HepG2 (cell line): ENCODE results near the gene MEF2A. TPM values are rescaled to one million over a fixed set of nuclear protein-coding genes. Genes with fewer than 3 reads are reported as not detected.

Source experiments
- EHMT2 ChIP-seq: fragments of 200-600 bp; sonication (generic); IDR thresholded peaks from 2 replicates; pipeline ENCODE4 v1.7.0; 2017; ENCODE audit warnings: antibody characterized with exemption, low read depth, low read length, borderline replicate concordance
- HDAC1 ChIP-seq: sonication (generic); formaldehyde crosslinking; IDR thresholded peaks from 2 replicates; pipeline ENCODE4 v1.5.1; 2020; ENCODE audit warnings: mild to moderate bottlenecking, missing genetic modification reagents
- HNRNPK ChIP-seq: fragments of 200-400 bp; formaldehyde crosslinking; IDR thresholded peaks from 2 replicates; pipeline ENCODE4 v1.6.1; 2018; ENCODE audit warnings: low read length, low read depth, moderate library complexity, mild to moderate bottlenecking; ENCODE audit not compliant: poor library complexity, severe bottlenecking
- MEF2D ChIP-seq: sonication (generic); formaldehyde crosslinking; IDR thresholded peaks from 2 replicates; pipeline ENCODE4 v1.5.1; 2020; ENCODE audit warnings: mild to moderate bottlenecking, missing genetic modification reagents
- RAD21 ChIP-seq: fragments of 450-650 bp; formaldehyde crosslinking; IDR thresholded peaks from 2 replicates; pipeline ENCODE4 v1.5.0; 2020; ENCODE audit warnings: mild to moderate bottlenecking
- SMYD3 ChIP-seq: sonication (generic); formaldehyde crosslinking; IDR thresholded peaks from 2 replicates; pipeline ENCODE4 v1.8.1; 2023; ENCODE audit warnings: mild to moderate bottlenecking, missing genetic modification reagents
- ZNF138 ChIP-seq: sonication (generic); formaldehyde crosslinking; IDR thresholded peaks from 2 replicates; pipeline ENCODE4 v1.5.0; 2020; ENCODE audit warnings: mild to moderate bottlenecking, low read depth, missing genetic modification reagents
- ZNF160 ChIP-seq: sonication (generic); formaldehyde crosslinking; IDR thresholded peaks from 2 replicates; pipeline ENCODE4 v1.8.0; 2022; ENCODE audit warnings: mild to moderate bottlenecking, inconsistent platforms, missing genetic modification reagents
- ZNF660 ChIP-seq: sonication (generic); formaldehyde crosslinking; IDR thresholded peaks from 2 replicates; pipeline ENCODE4 v1.5.1; 2020; ENCODE audit warnings: mild to moderate bottlenecking, low read depth, missing genetic modification reagents, borderline replicate concordance
- polyA plus RNA-seq, 8 experiments: library from polyadenylated mRNA; depleted of rRNA in 3 of 8; stranded (reverse) in 7 of 8; unstranded in 1 of 8; fragments of >200 nt; fragmentation: Illumina TruSeq in 4 of 8; extraction: Trizol in 4 of 8; gene quantifications; 2 replicates each; pipeline versions ENCODE4 v1.2.1 to v1.2.3, GENCODE V29; 2011 to 2016; ENCODE audit warnings: low read depth in 4 of 8, missing spikeins in 1 of 8, mixed read lengths in 1 of 8; ENCODE audit not compliant: insufficient read depth in 1 of 8
- total RNA-seq, 5 experiments: library from RNA; depleted of rRNA; stranded (reverse); fragments of >200 nt; fragmentation: Illumina TruSeq; extraction: Trizol; gene quantifications; 2 replicates each; pipeline ENCODE4 v1.2.3, GENCODE V29; 2016; ENCODE audit warnings: low read depth in 1 of 5
- TF ChIP-seq, protein P1 (sequence below): sonication (generic); formaldehyde crosslinking; IDR thresholded peaks from 2 replicates; pipeline ENCODE4 v1.5.0; 2020; ENCODE audit warnings: missing genetic modification reagents
- TF ChIP-seq, protein P2 (sequence below): sonication (generic); formaldehyde crosslinking; IDR thresholded peaks from 2 replicates; pipeline ENCODE4 v1.9.0; 2022; ENCODE audit warnings: low read depth, missing genetic modification reagents
- TF ChIP-seq, protein P3 (sequence below): sonication (generic); formaldehyde crosslinking; IDR thresholded peaks from 2 replicates; pipeline ENCODE4 v1.4.0; 2020; ENCODE audit warnings: low read depth, mild to moderate bottlenecking, missing genetic modification reagents
- TF ChIP-seq, protein P4 (sequence below): sonication (generic); formaldehyde crosslinking; IDR thresholded peaks from 2 replicates; pipeline ENCODE4 v1.4.0; 2020; ENCODE audit warnings: missing genetic modification reagents, borderline replicate concordance
- TF ChIP-seq, protein P5 (sequence below): sonication (generic); formaldehyde crosslinking; IDR thresholded peaks from 2 replicates; pipeline ENCODE4 v1.4.0; 2020; ENCODE audit warnings: mild to moderate bottlenecking, missing genetic modification reagents
- TF ChIP-seq, protein P6 (sequence below): sonication (generic); formaldehyde crosslinking; IDR thresholded peaks from 2 replicates; pipeline ENCODE4 v1.5.1; 2020; ENCODE audit warnings: missing genetic modification reagents, mild to moderate bottlenecking, borderline replicate concordance
- TF ChIP-seq, protein P7 (sequence below): sonication (generic); formaldehyde crosslinking; IDR thresholded peaks from 2 replicates; pipeline ENCODE4 v1.8.1; 2023; ENCODE audit warnings: mild to moderate bottlenecking, inconsistent platforms, moderate library complexity, missing genetic modification reagents, borderline replicate concordance

MEF2A gene
- total and polyA plus RNA-seq, 2 of the 13 experiments (the other 11 are each of a cell fraction or from before 2014, with no cell fraction given): 15.2 to 24.4 TPM

DNA sequence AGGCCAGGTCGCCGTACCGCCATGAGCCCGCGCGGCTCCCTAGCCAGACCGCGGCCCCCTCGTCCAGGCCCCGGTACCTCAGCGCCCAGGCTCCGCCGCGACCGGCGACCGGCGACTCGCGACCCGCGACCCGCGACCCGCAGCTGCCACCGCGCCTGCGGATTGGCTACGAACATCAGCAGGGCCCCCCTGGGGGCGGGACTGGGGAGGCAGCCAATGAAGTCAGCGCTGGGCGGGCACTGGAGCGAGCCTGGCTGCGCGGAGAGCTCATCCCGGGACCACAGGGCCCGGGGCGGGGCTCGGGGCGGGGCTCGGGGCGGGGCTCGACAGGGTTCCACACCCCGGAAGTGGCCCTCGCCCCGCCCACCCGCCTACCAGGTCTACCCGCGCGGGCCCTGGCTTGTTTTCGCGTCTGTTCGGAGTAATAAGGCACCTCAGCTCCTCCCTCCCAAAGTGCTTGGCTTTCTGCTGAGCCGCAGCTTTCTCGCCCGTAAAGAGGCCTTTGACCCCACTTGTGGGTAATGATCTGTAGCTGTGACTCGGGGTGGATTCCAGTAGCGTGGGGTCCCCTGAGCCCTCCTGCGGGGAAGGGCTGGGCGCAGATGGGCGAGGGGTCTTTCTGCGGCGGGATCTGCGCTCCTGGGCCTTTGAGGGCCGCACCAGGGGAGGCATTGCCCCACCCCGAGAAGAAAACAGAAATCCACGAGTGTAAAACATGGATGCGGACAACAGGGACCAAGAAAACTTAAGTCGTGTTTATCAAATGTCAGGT is 167.7 kb downstream of the MEF2A start, which contains the start of gene LYSMD4 (continued):
- TF ChIP-seq, protein P1, sequence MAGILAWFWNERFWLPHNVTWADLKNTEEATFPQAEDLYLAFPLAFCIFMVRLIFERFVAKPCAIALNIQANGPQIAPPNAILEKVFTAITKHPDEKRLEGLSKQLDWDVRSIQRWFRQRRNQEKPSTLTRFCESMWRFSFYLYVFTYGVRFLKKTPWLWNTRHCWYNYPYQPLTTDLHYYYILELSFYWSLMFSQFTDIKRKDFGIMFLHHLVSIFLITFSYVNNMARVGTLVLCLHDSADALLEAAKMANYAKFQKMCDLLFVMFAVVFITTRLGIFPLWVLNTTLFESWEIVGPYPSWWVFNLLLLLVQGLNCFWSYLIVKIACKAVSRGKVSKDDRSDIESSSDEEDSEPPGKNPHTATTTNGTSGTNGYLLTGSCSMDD (CRISPR knock-in tag): no peak
- TF ChIP-seq, protein P2, sequence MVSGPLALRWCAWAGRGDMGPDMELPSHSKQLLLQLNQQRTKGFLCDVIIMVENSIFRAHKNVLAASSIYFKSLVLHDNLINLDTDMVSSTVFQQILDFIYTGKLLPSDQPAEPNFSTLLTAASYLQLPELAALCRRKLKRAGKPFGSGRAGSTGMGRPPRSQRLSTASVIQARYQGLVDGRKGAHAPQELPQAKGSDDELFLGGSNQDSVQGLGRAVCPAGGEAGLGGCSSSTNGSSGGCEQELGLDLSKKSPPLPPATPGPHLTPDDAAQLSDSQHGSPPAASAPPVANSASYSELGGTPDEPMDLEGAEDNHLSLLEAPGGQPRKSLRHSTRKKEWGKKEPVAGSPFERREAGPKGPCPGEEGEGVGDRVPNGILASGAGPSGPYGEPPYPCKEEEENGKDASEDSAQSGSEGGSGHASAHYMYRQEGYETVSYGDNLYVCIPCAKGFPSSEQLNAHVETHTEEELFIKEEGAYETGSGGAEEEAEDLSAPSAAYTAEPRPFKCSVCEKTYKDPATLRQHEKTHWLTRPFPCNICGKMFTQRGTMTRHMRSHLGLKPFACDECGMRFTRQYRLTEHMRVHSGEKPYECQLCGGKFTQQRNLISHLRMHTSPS (CRISPR knock-in tag): no peak
- TF ChIP-seq HDAC1 (CRISPR knock-in tag) (peak; percentile 50; the same call in 1 of the 2 replicates), ZNF160 (CRISPR knock-in tag) (no peak), HNRNPK (no peak), RAD21 (no peak), SMYD3 (no peak), EHMT2 (no peak), ZNF138 (CRISPR knock-in tag) (no peak), MEF2D (CRISPR knock-in tag) (no peak), ZNF660 (CRISPR knock-in tag) (no peak)
- TF ChIP-seq, protein P3, sequence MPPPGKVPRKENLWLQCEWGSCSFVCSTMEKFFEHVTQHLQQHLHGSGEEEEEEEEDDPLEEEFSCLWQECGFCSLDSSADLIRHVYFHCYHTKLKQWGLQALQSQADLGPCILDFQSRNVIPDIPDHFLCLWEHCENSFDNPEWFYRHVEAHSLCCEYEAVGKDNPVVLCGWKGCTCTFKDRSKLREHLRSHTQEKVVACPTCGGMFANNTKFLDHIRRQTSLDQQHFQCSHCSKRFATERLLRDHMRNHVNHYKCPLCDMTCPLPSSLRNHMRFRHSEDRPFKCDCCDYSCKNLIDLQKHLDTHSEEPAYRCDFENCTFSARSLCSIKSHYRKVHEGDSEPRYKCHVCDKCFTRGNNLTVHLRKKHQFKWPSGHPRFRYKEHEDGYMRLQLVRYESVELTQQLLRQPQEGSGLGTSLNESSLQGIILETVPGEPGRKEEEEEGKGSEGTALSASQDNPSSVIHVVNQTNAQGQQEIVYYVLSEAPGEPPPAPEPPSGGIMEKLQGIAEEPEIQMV (CRISPR knock-in tag): no peak
- TF ChIP-seq, protein P4, sequence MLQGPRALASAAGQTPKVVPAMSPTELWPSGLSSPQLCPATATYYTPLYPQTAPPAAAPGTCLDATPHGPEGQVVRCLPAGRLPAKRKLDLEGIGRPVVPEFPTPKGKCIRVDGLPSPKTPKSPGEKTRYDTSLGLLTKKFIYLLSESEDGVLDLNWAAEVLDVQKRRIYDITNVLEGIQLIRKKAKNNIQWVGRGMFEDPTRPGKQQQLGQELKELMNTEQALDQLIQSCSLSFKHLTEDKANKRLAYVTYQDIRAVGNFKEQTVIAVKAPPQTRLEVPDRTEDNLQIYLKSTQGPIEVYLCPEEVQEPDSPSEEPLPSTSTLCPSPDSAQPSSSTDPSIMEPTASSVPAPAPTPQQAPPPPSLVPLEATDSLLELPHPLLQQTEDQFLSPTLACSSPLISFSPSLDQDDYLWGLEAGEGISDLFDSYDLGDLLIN (CRISPR knock-in tag): no peak
- TF ChIP-seq, protein P5, sequence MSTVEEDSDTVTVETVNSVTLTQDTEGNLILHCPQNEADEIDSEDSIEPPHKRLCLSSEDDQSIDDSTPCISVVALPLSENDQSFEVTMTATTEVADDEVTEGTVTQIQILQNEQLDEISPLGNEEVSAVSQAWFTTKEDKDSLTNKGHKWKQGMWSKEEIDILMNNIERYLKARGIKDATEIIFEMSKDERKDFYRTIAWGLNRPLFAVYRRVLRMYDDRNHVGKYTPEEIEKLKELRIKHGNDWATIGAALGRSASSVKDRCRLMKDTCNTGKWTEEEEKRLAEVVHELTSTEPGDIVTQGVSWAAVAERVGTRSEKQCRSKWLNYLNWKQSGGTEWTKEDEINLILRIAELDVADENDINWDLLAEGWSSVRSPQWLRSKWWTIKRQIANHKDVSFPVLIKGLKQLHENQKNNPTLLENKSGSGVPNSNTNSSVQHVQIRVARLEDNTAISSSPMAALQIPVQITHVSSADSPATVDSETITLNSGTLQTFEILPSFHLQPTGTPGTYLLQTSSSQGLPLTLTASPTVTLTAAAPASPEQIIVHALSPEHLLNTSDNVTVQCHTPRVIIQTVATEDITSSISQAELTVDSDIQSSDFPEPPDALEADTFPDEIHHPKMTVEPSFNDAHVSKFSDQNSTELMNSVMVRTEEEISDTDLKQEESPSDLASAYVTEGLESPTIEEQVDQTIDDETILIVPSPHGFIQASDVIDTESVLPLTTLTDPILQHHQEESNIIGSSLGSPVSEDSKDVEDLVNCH (CRISPR knock-in tag): no peak
- TF ChIP-seq, protein P6, sequence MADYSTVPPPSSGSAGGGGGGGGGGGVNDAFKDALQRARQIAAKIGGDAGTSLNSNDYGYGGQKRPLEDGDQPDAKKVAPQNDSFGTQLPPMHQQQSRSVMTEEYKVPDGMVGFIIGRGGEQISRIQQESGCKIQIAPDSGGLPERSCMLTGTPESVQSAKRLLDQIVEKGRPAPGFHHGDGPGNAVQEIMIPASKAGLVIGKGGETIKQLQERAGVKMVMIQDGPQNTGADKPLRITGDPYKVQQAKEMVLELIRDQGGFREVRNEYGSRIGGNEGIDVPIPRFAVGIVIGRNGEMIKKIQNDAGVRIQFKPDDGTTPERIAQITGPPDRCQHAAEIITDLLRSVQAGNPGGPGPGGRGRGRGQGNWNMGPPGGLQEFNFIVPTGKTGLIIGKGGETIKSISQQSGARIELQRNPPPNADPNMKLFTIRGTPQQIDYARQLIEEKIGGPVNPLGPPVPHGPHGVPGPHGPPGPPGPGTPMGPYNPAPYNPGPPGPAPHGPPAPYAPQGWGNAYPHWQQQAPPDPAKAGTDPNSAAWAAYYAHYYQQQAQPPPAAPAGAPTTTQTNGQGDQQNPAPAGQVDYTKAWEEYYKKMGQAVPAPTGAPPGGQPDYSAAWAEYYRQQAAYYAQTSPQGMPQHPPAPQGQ (CRISPR knock-in tag): no peak
- TF ChIP-seq, protein P7, sequence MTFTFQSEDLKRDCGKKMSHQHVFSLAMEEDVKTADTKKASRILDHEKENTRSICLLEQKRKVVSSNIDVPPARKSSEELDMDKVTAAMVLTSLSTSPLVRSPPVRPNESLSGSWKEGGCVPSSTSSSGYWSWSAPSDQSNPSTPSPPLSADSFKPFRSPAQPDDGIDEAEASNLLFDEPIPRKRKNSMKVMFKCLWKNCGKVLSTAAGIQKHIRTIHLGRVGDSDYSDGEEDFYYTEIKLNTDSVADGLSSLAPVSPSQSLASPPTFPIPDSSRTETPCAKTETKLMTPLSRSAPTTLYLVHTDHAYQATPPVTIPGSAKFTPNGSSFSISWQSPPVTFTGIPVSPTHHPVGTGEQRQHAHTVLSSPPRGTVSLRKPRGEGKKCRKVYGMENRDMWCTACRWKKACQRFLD (CRISPR knock-in tag): no peak
